Measurements from ENCODE around the gene FAM193A.

The FAM193A gene

DNA sequence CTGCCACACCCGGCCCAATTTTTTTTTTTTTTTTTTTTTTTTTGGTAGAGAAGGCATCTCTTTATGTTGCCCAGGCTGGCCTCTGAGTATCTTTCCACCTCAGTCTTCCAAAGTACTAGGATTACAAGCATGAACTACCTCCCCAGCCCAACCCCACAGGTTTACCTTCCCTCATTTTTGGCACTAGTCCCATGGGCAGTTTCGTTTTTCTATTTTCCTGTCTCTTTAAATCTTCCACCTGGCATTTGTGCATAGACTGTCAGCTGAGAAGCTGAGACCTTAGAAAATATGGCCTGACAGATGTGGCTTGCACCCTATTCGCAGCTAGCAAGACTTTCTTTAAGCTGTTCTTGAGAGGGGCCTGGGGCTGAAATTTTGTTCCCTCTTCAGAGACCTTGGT, 191.8 kb downstream of the FAM193A start:
- Histone ChIP-seq H3K27ac (ENCODE audit: low read length) (no peak overlapping the region), H3K9ac (ENCODE audit: low read length) (no peak overlapping the region), H4K20me1 (ENCODE audit: insufficient read depth, low read length) (peaks cover 6% of the 10 kb centered on the region), H3K27me3 (ENCODE audit: low read depth, low read length) (no peaks in the 10 kb centered on the region), H3K36me3 (replicated peaks; ENCODE audit: low read depth, low read length) (peaks cover 22% of the 10 kb centered on the region), H3K79me2 (ENCODE audit: low read length) (no peaks in the 10 kb centered on the region), H3K9me3 (ENCODE audit: insufficient read depth, low read length) (no peaks in the 10 kb centered on the region), H3K4me2 (ENCODE audit: low read length) (no peak overlapping the region), H3K4me3 (ENCODE audit: low read length) (no peak overlapping the region), H3K4me1 (ENCODE audit: low read length) (no peaks in the 10 kb centered on the region), H2AFZ (ENCODE audit: low read depth, low read length) (no peak overlapping the region)
- TF ChIP-seq, protein P1, sequence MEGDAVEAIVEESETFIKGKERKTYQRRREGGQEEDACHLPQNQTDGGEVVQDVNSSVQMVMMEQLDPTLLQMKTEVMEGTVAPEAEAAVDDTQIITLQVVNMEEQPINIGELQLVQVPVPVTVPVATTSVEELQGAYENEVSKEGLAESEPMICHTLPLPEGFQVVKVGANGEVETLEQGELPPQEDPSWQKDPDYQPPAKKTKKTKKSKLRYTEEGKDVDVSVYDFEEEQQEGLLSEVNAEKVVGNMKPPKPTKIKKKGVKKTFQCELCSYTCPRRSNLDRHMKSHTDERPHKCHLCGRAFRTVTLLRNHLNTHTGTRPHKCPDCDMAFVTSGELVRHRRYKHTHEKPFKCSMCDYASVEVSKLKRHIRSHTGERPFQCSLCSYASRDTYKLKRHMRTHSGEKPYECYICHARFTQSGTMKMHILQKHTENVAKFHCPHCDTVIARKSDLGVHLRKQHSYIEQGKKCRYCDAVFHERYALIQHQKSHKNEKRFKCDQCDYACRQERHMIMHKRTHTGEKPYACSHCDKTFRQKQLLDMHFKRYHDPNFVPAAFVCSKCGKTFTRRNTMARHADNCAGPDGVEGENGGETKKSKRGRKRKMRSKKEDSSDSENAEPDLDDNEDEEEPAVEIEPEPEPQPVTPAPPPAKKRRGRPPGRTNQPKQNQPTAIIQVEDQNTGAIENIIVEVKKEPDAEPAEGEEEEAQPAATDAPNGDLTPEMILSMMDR (IDR thresholded peaks at IDR 0.05; ENCODE audit: low read depth, low read length) = no peak
- TF ChIP-seq EZH2phosphoT487 (IDR thresholded peaks at IDR 0.05; ENCODE audit: low read depth) = no peak

GRCh38 chr4:2728806-2729532, 192.5 kb downstream of the FAM193A start:
- Histone ChIP-seq H4K20me1 (ENCODE audit: insufficient read depth, low read length) (peaks cover 13% of the 10 kb centered on the region), H3K79me2 (ENCODE audit: low read length) (no peaks in the 10 kb centered on the region), H3K9me3 (ENCODE audit: insufficient read depth, low read length) (no peaks in the 10 kb centered on the region), H3K27me3 (ENCODE audit: low read depth, low read length) (no peaks in the 10 kb centered on the region), H3K27ac (ENCODE audit: low read length) (no peak overlapping the region), H3K36me3 (replicated peaks; ENCODE audit: low read depth, low read length) (peaks cover 29% of the 10 kb centered on the region), H3K4me3 (ENCODE audit: low read length) (no peak overlapping the region), H2AFZ (ENCODE audit: low read depth, low read length) (no peak overlapping the region), H3K4me2 (ENCODE audit: low read length) (no peak overlapping the region), H3K4me1 (ENCODE audit: low read length) (peaks cover 4% of the 10 kb centered on the region), H3K9ac (ENCODE audit: low read length) (no peak overlapping the region)
- TF ChIP-seq, protein P1 (IDR thresholded peaks at IDR 0.05; ENCODE audit: low read depth, low read length) = no peak
- TF ChIP-seq EZH2phosphoT487 (IDR thresholded peaks at IDR 0.05; ENCODE audit: low read depth) = no peak

GRCh38 chr4:2729533-2729875, 193.1 kb downstream of the FAM193A start:
- Histone ChIP-seq H4K20me1 (ENCODE audit: insufficient read depth, low read length) (peaks cover 18% of the 10 kb centered on the region), H3K79me2 (ENCODE audit: low read length) (no peaks in the 10 kb centered on the region), H3K4me1 (ENCODE audit: low read length) (peaks cover 10% of the 10 kb centered on the region), H3K27me3 (ENCODE audit: low read depth, low read length) (no peaks in the 10 kb centered on the region), H3K9ac (ENCODE audit: low read length) (no peak overlapping the region), H3K9me3 (ENCODE audit: insufficient read depth, low read length) (no peaks in the 10 kb centered on the region), H3K4me3 (ENCODE audit: low read length) (no peak overlapping the region), H3K27ac (ENCODE audit: low read length) (no peak overlapping the region), H3K4me2 (ENCODE audit: low read length) (no peak overlapping the region), H3K36me3 (replicated peaks; ENCODE audit: low read depth, low read length) (peaks cover 33% of the 10 kb centered on the region), H2AFZ (ENCODE audit: low read depth, low read length) (no peak overlapping the region)
- TF ChIP-seq, protein P1 (IDR thresholded peaks at IDR 0.05; ENCODE audit: low read depth, low read length) = no peak
- no peak for TF ChIP-seq EZH2phosphoT487 (IDR thresholded peaks at IDR 0.05; ENCODE audit: low read depth)

- no peaks in the 10 kb centered on the region for H3K27me3 ChIP-seq (ENCODE audit: low read depth, low read length)
- H3K4me2 ChIP-seq (ENCODE audit: low read length) = no peak overlapping the region
- peaks cover 20% of the 10 kb centered on the region for H4K20me1 ChIP-seq (ENCODE audit: insufficient read depth, low read length)
- H3K4me3 ChIP-seq (ENCODE audit: low read length) = no peak overlapping the region
- H3K79me2 ChIP-seq (ENCODE audit: low read length) = no peaks in the 10 kb centered on the region
- H2AFZ ChIP-seq (ENCODE audit: low read depth, low read length) = no peak overlapping the region
- H3K4me1 ChIP-seq (ENCODE audit: low read length) = peaks cover 17% of the 10 kb centered on the region
- H3K9ac ChIP-seq (ENCODE audit: low read length) = no peak overlapping the region
- TF ChIP-seq, protein P1 (IDR thresholded peaks at IDR 0.05; ENCODE audit: low read depth, low read length) = no peak
- TF ChIP-seq EZH2phosphoT487 (IDR thresholded peaks at IDR 0.05; ENCODE audit: low read depth) = no peak
- H3K9me3 ChIP-seq (ENCODE audit: insufficient read depth, low read length) = peaks cover 6% of the 10 kb centered on the region; the same call in 1 of the 2 replicates
- H3K27ac ChIP-seq (ENCODE audit: low read length) = no peak overlapping the region
- peaks cover 43% of the 10 kb centered on the region for H3K36me3 ChIP-seq (replicated peaks; ENCODE audit: low read depth, low read length)
Observed at GRCh38 chr4:2731907-2732317, 195.5 kb downstream of the FAM193A start.

Measured in OCI-LY3 (cell line).